VCaP (cell line): ENCODE data around the gene NOXO1.

Source experiments
- H3K27ac ChIP-seq: fragments of 450-650 bp; 2 replicates; pipeline ENCODE4 v1.5.1; 2017
- CTCF ChIP-seq: fragments of 450-650 bp; conservative IDR thresholded peaks from 2 replicates; pipeline ENCODE4 v1.5.1; 2017; ENCODE audit warnings: mild to moderate bottlenecking, moderate library complexity

The NOXO1 gene

GRCh38 chr16:1979271-1980029, 1.8 kb downstream of the NOXO1 start:
- TF ChIP-seq CTCF: no peak
- no peak overlapping the region for H3K27ac ChIP-seq

- no peak for TF ChIP-seq CTCF
- H3K27ac ChIP-seq: no peak overlapping the region
These were observed 2.7 kb downstream of the NOXO1 start for GRCh38 chr16:1978476-1979120.

- no peak for TF ChIP-seq CTCF
- no peak overlapping the region for H3K27ac ChIP-seq
These were observed 3.4 kb downstream of the NOXO1 start for GRCh38 chr16:1977875-1978268.

GRCh38 chr16:1976951-1977874, 4.1 kb downstream of the NOXO1 start:
- no peak overlapping the region for H3K27ac ChIP-seq
- TF ChIP-seq CTCF: no peak

- no peak for TF ChIP-seq CTCF
- no peak overlapping the region for H3K27ac ChIP-seq
These were observed 5.1 kb downstream of the NOXO1 start for GRCh38 chr16:1976216-1976520.

GRCh38 chr16:1975432-1976215, 5.6 kb downstream of the NOXO1 start:
- no peak for TF ChIP-seq CTCF
- no peak overlapping the region for H3K27ac ChIP-seq
